ENCODE data around the gene FECH.

DNA sequence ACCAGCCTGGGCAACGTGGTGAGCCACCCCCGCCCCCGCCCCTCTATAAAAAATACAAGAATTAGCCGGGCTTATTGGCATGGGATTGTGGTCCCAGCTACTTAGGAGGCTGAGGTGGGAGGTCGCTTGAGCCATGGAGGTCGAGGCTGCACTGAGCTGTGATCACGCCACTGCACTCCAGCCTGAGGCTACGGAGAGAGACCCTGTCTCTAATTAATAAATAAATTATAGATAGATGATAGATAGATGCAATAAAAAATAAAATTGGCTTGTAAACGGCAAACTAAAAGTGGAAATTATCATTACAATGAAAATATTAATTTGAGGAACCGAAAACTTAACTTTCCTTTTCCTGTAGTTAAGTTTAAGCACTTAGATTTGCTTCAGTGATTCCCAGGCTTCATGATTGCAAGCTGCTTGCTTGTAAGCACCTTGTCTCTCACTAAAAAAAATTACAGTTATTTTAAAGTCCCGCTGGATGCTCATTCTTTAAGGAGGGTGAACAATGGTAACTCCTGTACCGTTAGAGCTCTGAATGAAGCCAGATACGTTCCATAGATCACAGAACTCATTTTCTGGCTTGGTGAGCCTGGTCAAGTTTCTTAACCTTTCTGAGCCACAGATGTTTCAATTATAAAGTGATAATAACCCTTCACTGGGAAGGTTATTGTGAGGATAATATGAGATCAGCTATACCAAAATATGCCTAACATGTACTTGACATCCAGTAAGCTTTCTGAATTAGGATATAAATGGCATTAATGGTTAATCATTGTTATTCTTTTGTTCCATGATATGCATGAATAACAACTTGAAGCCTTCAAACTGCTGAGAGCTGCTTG lies 44.5 kb upstream of the FECH start:
- TF ChIP-seq, protein P1, sequence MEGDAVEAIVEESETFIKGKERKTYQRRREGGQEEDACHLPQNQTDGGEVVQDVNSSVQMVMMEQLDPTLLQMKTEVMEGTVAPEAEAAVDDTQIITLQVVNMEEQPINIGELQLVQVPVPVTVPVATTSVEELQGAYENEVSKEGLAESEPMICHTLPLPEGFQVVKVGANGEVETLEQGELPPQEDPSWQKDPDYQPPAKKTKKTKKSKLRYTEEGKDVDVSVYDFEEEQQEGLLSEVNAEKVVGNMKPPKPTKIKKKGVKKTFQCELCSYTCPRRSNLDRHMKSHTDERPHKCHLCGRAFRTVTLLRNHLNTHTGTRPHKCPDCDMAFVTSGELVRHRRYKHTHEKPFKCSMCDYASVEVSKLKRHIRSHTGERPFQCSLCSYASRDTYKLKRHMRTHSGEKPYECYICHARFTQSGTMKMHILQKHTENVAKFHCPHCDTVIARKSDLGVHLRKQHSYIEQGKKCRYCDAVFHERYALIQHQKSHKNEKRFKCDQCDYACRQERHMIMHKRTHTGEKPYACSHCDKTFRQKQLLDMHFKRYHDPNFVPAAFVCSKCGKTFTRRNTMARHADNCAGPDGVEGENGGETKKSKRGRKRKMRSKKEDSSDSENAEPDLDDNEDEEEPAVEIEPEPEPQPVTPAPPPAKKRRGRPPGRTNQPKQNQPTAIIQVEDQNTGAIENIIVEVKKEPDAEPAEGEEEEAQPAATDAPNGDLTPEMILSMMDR (conservative IDR thresholded peaks at IDR 0.05), result no peak
- TF ChIP-seq EZH2 (IDR thresholded peaks at IDR 0.05; ENCODE audit: low read depth), result no peak

Data from PC-9 (cell line).